ENCODE results near the gene F11. TPM values are rescaled to one million over a fixed set of nuclear protein-coding genes. Genes with fewer than 3 reads are reported as not detected.

Gene F11
- total RNA-seq, 1 donor from 2014 or later: not detected

GRCh38 chr4:186330368-186330767 lies 64.4 kb downstream of the F11 start:
- Mint-ChIP-seq H3K27ac (no peak overlapping the region), H3K4me1 (ENCODE audit: low read depth) (no peaks in the 10 kb centered on the region), H3K9me3 (peaks cover 21% of the 10 kb centered on the region), H3K36me3 (ENCODE audit: low read depth) (no peaks in the 10 kb centered on the region), H3K4me3 (ENCODE audit: low read depth) (no peak overlapping the region), H3K27me3 (ENCODE audit: low read depth) (no peaks in the 10 kb centered on the region)
- DNase-seq (ENCODE audit: low spot score): no peak
- intact Hi-C loops (cut with micrococcal nuclease): no loop called here

- Mint-ChIP-seq H3K27ac (no peak overlapping the region), H3K4me3 (ENCODE audit: low read depth) (no peak overlapping the region), H3K9me3 (peaks cover 21% of the 10 kb centered on the region), H3K36me3 (ENCODE audit: low read depth) (no peaks in the 10 kb centered on the region), H3K27me3 (ENCODE audit: low read depth) (no peaks in the 10 kb centered on the region), H3K4me1 (ENCODE audit: low read depth) (no peaks in the 10 kb centered on the region)
- no peak for DNase-seq (ENCODE audit: low spot score)
- intact Hi-C loops (cut with micrococcal nuclease): no loop called here
Measured at GRCh38 chr4:186335793-186336192, 69.8 kb downstream of the F11 start.

Other genes with a start within 250 kb of the F11 start
- not detected in 2 replicates for gene TLR3, start 197.0 kb upstream of the F11 start, total RNA-seq
- gene FAM149A, start 161.5 kb upstream of the F11 start, total RNA-seq: 0.30 and 0.60 TPM in 2 replicates
- gene CYP4V2, start 74.6 kb upstream of the F11 start, total RNA-seq: 8.5 and 8.9 TPM in 2 replicates
- gene KLKB1, start 38.7 kb upstream of the F11 start, total RNA-seq: not detected in 2 replicates